Endothelial cell of umbilical vein (primary cell): ENCODE results near the gene DIP2C. TPM values are rescaled to one million over a fixed set of nuclear protein-coding genes. Genes with fewer than 3 reads are reported as not detected.

ENCODE experiments used
- BruUV-seq: library from RNA; stranded (reverse); fragments of 400-500 nt; replicated peaks from 2 replicates; lab custom pipeline; 2021; lab: Mats Ljungman, UMichigan
- CTCF ChIA-PET: fragments of 300-600, 350-600 bp; sonication (Branson Sonifier 250); formaldehyde crosslinking; loops from one replicate; lab custom pipeline; 2021; ENCODE audit warnings: antibody characterized with exemption, inconsistent platforms; lab: Charles Lee
- POLR2A ChIA-PET: fragments of 300-600, 350-600 bp; sonication (Branson Sonifier 250); formaldehyde crosslinking; loops from one replicate; lab custom pipeline; 2021; ENCODE audit warnings: antibody characterized with exemption, inconsistent platforms; lab: Charles Lee
- DNase-seq: peaks from one replicate; pipeline ENCODE4 v3.0.0-alpha.2; 2011; ENCODE audit warnings: low read depth, low spot score
- FAIRE-seq: peaks from 2 replicates; lab custom pipeline; 2011; peaks lifted over from hg19 to GRCh38; lab: Jason Lieb, UNC
- H2AFZ ChIP-seq: 2 replicates; pipeline ENCODE4 v1.6.0; 2012; ENCODE audit warnings: low read depth, low read length, control low read depth, inconsistent platforms
- H3K27ac ChIP-seq: 2 replicates; pipeline ENCODE4 v1.5.1; 2011; ENCODE audit warnings: low read depth, mild to moderate bottlenecking, control low read depth, low read length, moderate library complexity; ENCODE audit not compliant: insufficient read depth
- H3K27me3 ChIP-seq, 2 experiments: 2 replicates each; pipeline versions ENCODE4 v1.6.0 to v1.6.1; 2011; ENCODE audit warnings: low read length in 2 of 2, mixed read lengths in 1 of 2; ENCODE audit not compliant: control insufficient read depth in 2 of 2, insufficient read depth in 2 of 2
- H3K36me3 ChIP-seq, 2 experiments: 2 replicates in 1 of 2; 3 replicates in 1 of 2; pipeline ENCODE4 v1.5.1; 2011; ENCODE audit warnings: low read length in 2 of 2, mild to moderate bottlenecking in 1 of 2, moderate library complexity in 1 of 2; ENCODE audit not compliant: control insufficient read depth in 2 of 2, insufficient read depth in 2 of 2; ENCODE audit errors: extremely low read depth in 1 of 2
- H3K4me1 ChIP-seq: 3 replicates; pipeline ENCODE4 v1.5.1; 2011; ENCODE audit warnings: mild to moderate bottlenecking, low read length; ENCODE audit not compliant: control insufficient read depth, insufficient read depth; ENCODE audit errors: extremely low read depth
- H3K4me2 ChIP-seq: 2 replicates; pipeline ENCODE4 v1.6.1; 2011; ENCODE audit warnings: low read length, control low read depth, mixed read lengths; ENCODE audit not compliant: insufficient read depth
- H3K4me3 ChIP-seq, 3 experiments: fragments of 200-600 bp in 1 of 3; sonication (generic), shearing (Covaris generic) in 1 of 3; replicated peaks in 1 of 3; 2 replicates each; pipeline ENCODE4 v1.5.1; 2011 to 2016; ENCODE audit warnings: control low read depth in 3 of 3, low read length in 3 of 3, mild to moderate bottlenecking in 2 of 3, inconsistent platforms in 1 of 3, low read depth in 1 of 3, moderate library complexity in 1 of 3; ENCODE audit not compliant: insufficient read depth in 1 of 3
- H3K79me2 ChIP-seq: 2 replicates; pipeline ENCODE4 v1.6.0; 2012; ENCODE audit warnings: low read length, inconsistent platforms; ENCODE audit not compliant: control insufficient read depth, insufficient read depth
- H3K9ac ChIP-seq: replicated peaks from 2 replicates; pipeline ENCODE3; 2011; ENCODE audit warnings: low read length, control low read depth; ENCODE audit not compliant: insufficient read depth; ENCODE audit errors: extremely low read depth
- H3K9me1 ChIP-seq: replicated peaks from 3 replicates; pipeline ENCODE4 v1.6.0; 2011; ENCODE audit warnings: mild to moderate bottlenecking, low read length; ENCODE audit not compliant: control insufficient read depth, insufficient read depth; ENCODE audit errors: extremely low read depth
- H3K9me3 ChIP-seq: replicated peaks from 2 replicates; pipeline ENCODE4 v1.5.1; 2012; ENCODE audit warnings: low read length, inconsistent platforms; ENCODE audit not compliant: control insufficient read depth, insufficient read depth
- H4K20me1 ChIP-seq: replicated peaks from 2 replicates; pipeline ENCODE3; 2011; ENCODE audit warnings: mild to moderate bottlenecking, low read length; ENCODE audit not compliant: control insufficient read depth, insufficient read depth; ENCODE audit errors: extremely low read depth
- EZH2 ChIP-seq: IDR thresholded peaks from 2 replicates; pipeline ENCODE4 v1.6.1; 2012; ENCODE audit warnings: borderline replicate concordance, low read depth, mild to moderate bottlenecking, moderate library complexity, low read length, inconsistent platforms; ENCODE audit not compliant: severe bottlenecking
- FOS ChIP-seq: IDR thresholded peaks from 2 replicates; pipeline ENCODE4 v1.6.1; 2011; ENCODE audit warnings: mild to moderate bottlenecking, low read length, moderate library complexity, borderline replicate concordance; ENCODE audit not compliant: insufficient read depth
- GATA2 ChIP-seq: IDR thresholded peaks from 2 replicates; pipeline ENCODE4 v1.7.0; 2011; ENCODE audit warnings: low read depth, mild to moderate bottlenecking, moderate library complexity, mixed read lengths, low read length; ENCODE audit not compliant: insufficient read length, insufficient read depth
- JUN ChIP-seq: IDR thresholded peaks from 2 replicates; pipeline ENCODE4 v1.6.1; 2011; ENCODE audit warnings: borderline replicate concordance, low read depth; ENCODE audit not compliant: insufficient read length, insufficient read depth
- MYC ChIP-seq: IDR thresholded peaks from one replicate; pipeline ENCODE4 v1.6.1; 2011; ENCODE audit warnings: mild to moderate bottlenecking, low read depth, low read length
- POLR2A ChIP-seq: IDR thresholded peaks from 2 replicates; pipeline ENCODE4 v1.6.1; 2012; ENCODE audit warnings: low read depth, mild to moderate bottlenecking, control low read depth, low read length
- POLR2AphosphoS5 ChIP-seq: IDR thresholded peaks from 2 replicates; pipeline ENCODE4 v1.6.1; 2012; ENCODE audit warnings: low read depth, mild to moderate bottlenecking, control low read depth, low read length, moderate library complexity; ENCODE audit not compliant: insufficient read depth
- dilution Hi-C: fragments of 300-500 bp; cut with MboI; formaldehyde crosslinking; loops from one replicate; pipeline ENCODE4 v1.15.0; 2019; ENCODE audit warnings: low sequenced_read_pairs; ENCODE audit not compliant: extremely low pct_ligation_motif_present
- intact Hi-C: fragments of 100-400 bp; cut with micrococcal nuclease; formaldehyde crosslinking; loops from one replicate; pipeline ENCODE4 v1.10.0; 2022
- polyA plus RNA-seq, 4 experiments: library from polyadenylated mRNA; depleted of rRNA in 3 of 4; stranded (reverse) in 3 of 4; unstranded in 1 of 4; fragments of >200 nt; gene quantifications; 2 replicates each; pipeline versions ENCODE4 v1.2.1 to v1.2.3, GENCODE V29; 2011 to 2012; ENCODE audit warnings: missing spikeins in 1 of 4
- total RNA-seq: library from RNA; stranded (reverse); gene quantifications from 2 replicates; pipeline ENCODE4 v1.2.3, GENCODE V29; 2021
- TF ChIP-seq, protein P1 (sequence below), 2 donors: IDR thresholded peaks; 1 replicate in 1 of 2; 2 replicates in 1 of 2; pipeline ENCODE4 v1.5.1; 2011; ENCODE audit warnings: low read length in 2 of 2, mild to moderate bottlenecking in 2 of 2, moderate library complexity in 2 of 2, control low read depth in 1 of 2, inconsistent platforms in 1 of 2, low read depth in 1 of 2; ENCODE audit not compliant: insufficient read depth in 1 of 2; ENCODE audit errors: extremely low read depth in 1 of 2
- TF ChIP-seq, protein P2 (sequence below): IDR thresholded peaks from 2 replicates; pipeline ENCODE4 v1.6.1; 2011; ENCODE audit not compliant: insufficient read depth, insufficient read length

DIP2C gene
- total and polyA plus RNA-seq, 2 donors (not counting 3 experiments of a cell fraction or from before 2014, with no cell fraction given), result 3.6 to 10.7 TPM

DNA sequence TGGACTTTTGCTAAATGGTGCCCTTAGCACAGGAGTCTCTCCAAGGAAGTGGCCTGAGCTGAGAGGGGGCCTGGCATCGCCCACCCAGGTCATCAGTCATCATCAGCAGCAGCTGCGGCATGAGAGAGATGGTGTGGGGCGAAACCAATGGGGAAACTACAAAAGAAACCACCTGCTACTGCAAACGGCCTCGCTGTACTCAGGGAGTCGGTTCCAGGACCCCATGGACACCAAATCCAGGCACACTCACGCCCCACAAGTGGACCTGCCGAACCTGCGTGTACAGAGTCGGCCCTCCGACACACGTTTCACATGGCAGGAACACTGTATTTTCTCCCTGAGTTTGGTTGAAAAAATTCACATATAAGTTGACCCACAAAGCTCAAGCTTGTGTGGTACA lies 37.8 kb downstream of the DIP2C start:
- H3K9me3 ChIP-seq, result no peaks in the 10 kb centered on the region
- H3K9me1 ChIP-seq, result no peaks in the 10 kb centered on the region
- DNase-seq (no peak), FAIRE-seq (no peak)
- POLR2A ChIA-PET, result no interaction called here
- no peaks in the 10 kb centered on the region for H3K27me3 ChIP-seq
- no peak overlapping the region for H3K9ac ChIP-seq
- CTCF ChIA-PET, result no interaction called here
- H2AFZ ChIP-seq, result no peak overlapping the region
- H3K4me1 ChIP-seq, result peaks cover 3% of the 10 kb centered on the region
- intact Hi-C loops (no loop called here), dilution Hi-C loops (no loop called here)
- TF ChIP-seq MYC, result no peak
- no peak for TF ChIP-seq EZH2
- no peak for TF ChIP-seq JUN
- TF ChIP-seq, protein P1, sequence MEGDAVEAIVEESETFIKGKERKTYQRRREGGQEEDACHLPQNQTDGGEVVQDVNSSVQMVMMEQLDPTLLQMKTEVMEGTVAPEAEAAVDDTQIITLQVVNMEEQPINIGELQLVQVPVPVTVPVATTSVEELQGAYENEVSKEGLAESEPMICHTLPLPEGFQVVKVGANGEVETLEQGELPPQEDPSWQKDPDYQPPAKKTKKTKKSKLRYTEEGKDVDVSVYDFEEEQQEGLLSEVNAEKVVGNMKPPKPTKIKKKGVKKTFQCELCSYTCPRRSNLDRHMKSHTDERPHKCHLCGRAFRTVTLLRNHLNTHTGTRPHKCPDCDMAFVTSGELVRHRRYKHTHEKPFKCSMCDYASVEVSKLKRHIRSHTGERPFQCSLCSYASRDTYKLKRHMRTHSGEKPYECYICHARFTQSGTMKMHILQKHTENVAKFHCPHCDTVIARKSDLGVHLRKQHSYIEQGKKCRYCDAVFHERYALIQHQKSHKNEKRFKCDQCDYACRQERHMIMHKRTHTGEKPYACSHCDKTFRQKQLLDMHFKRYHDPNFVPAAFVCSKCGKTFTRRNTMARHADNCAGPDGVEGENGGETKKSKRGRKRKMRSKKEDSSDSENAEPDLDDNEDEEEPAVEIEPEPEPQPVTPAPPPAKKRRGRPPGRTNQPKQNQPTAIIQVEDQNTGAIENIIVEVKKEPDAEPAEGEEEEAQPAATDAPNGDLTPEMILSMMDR (IDR thresholded peaks at IDR 0.05; ENCODE audit: extremely low read depth in 1 of 2, insufficient read depth in 1 of 2, low read depth in 1 of 2, low read length in 2 of 2), result no peak
- TF ChIP-seq, protein P2, sequence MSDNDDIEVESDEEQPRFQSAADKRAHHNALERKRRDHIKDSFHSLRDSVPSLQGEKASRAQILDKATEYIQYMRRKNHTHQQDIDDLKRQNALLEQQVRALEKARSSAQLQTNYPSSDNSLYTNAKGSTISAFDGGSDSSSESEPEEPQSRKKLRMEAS, result no peak
- no peak for TF ChIP-seq GATA2
- no peak for TF ChIP-seq POLR2AphosphoS5
- TF ChIP-seq POLR2A, result no peak
- no peak for TF ChIP-seq FOS
- H3K27ac ChIP-seq, result no peak overlapping the region
- H3K79me2 ChIP-seq, result no peaks in the 10 kb centered on the region
- no peak overlapping the region for H3K4me2 ChIP-seq
- BruUV-seq, result no TSS peak
- H3K4me3 ChIP-seq, result no peak overlapping the region
- H3K36me3 ChIP-seq, result no peaks in the 10 kb centered on the region
- H4K20me1 ChIP-seq, result no peaks in the 10 kb centered on the region
